SK-N-SH treated with all-trans-retinoic acid at 6 μM for 48 hours (cell line): ENCODE results near the gene PMCH.

Source experiments
- ISL1 ChIP-seq: fragments of 250-450 bp; sonication (Bioruptor Pico); IDR thresholded peaks from 2 replicates; pipeline ENCODE4 v2.1.2; 2022; ENCODE audit warnings: mild to moderate bottlenecking, moderate library complexity
- PATZ1 ChIP-seq: fragments of 250-450 bp; sonication (Bioruptor Pico); IDR thresholded peaks from 2 replicates; pipeline ENCODE4 v1.8.0; 2020; ENCODE audit warnings: mild to moderate bottlenecking, moderate library complexity, borderline replicate concordance
- TF ChIP-seq, protein P1 (sequence below): fragments of 250-450 bp; sonication (Bioruptor Pico); IDR thresholded peaks from 2 replicates; pipeline ENCODE4 v1.5.1; 2020; ENCODE audit warnings: low read depth, mild to moderate bottlenecking, moderate library complexity

GRCh38 chr12:102204025-102204424, 6.4 kb upstream of the PMCH start:
- TF ChIP-seq PATZ1 (CRISPR knock-in tag): no peak
- TF ChIP-seq, protein P1, sequence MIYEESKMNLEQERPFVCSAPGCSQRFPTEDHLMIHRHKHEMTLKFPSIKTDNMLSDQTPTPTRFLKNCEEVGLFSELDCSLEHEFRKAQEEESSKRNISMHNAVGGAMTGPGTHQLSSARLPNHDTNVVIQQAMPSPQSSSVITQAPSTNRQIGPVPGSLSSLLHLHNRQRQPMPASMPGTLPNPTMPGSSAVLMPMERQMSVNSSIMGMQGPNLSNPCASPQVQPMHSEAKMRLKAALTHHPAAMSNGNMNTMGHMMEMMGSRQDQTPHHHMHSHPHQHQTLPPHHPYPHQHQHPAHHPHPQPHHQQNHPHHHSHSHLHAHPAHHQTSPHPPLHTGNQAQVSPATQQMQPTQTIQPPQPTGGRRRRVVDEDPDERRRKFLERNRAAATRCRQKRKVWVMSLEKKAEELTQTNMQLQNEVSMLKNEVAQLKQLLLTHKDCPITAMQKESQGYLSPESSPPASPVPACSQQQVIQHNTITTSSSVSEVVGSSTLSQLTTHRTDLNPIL (CRISPR knock-in tag): no peak
- TF ChIP-seq ISL1: no peak
